ENCODE results near the gene TOP2B.

DNA sequence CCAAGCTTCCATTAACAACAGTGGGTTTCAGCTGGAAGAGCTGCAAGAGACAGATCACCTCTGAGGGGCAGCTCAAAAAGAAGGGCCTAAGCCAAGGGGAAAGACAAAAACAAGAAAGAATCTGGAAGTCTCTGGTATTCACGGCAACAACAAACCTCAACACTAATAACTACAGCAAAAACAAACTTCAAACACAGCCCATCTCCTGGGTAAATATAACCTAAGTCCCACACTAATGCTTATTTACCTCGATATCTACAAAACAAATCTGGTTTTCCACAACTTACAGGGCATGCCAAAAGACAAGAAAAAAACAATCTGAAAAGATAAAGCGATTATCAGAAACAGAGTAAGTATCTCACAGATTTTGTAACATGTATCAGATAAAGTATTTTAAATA lies 29.7 kb downstream of the TOP2B start:
- TF ChIP-seq CTCF (IDR thresholded peaks at IDR 0.05) = no peak
- TF ChIP-seq POLR2A (IDR thresholded peaks at IDR 0.05) = no peak
